DND-41 (cell line): Measurements from ENCODE around the gene HES5.

Experiments used
- ATAC-seq: fragments of 200-7000 bp; cut with Tn5 transposase; 3 replicates; pipeline ENCODE4 v1.9.1; 2021; ENCODE audit warnings: low read depth; ENCODE audit not compliant: insufficient read depth
- DNase-seq: peaks from one replicate; pipeline ENCODE4 v3.0.0-alpha.2; 2020
- H2AFZ ChIP-seq: 2 replicates; pipeline ENCODE4 v1.6.0; 2012; ENCODE audit warnings: low read depth, low read length
- H3K27ac ChIP-seq: 2 replicates; pipeline ENCODE4 v1.5.1; 2012; ENCODE audit warnings: low read length, inconsistent platforms
- H3K27me3 ChIP-seq: fragments of 200-600 bp; sonication (generic); 2 replicates; pipeline ENCODE4 v1.6.0; 2012; ENCODE audit warnings: low read length, mild to moderate bottlenecking, inconsistent platforms; ENCODE audit not compliant: insufficient read depth, poor library complexity
- H3K36me3 ChIP-seq: 2 replicates; pipeline ENCODE4 v1.5.1; 2012; ENCODE audit warnings: low read length, inconsistent platforms; ENCODE audit not compliant: insufficient read depth
- H3K4me1 ChIP-seq: 2 replicates; pipeline ENCODE4 v1.5.1; 2012; ENCODE audit warnings: mild to moderate bottlenecking, low read length; ENCODE audit not compliant: insufficient read depth
- H3K4me2 ChIP-seq: 2 replicates; pipeline ENCODE4 v1.6.0; 2012; ENCODE audit warnings: mild to moderate bottlenecking, moderate library complexity, low read length, inconsistent platforms; ENCODE audit not compliant: insufficient read depth
- H3K4me3 ChIP-seq, 2 experiments: fragments of 200-600 bp in 1 of 2; shearing (Covaris generic) in 1 of 2; 2 replicates each; pipeline ENCODE4 v1.5.1; 2012 to 2016; ENCODE audit warnings: inconsistent platforms in 2 of 2, low read length in 2 of 2, mild to moderate bottlenecking in 2 of 2, low read depth in 1 of 2, moderate library complexity in 1 of 2
- H3K79me2 ChIP-seq: 2 replicates; pipeline ENCODE4 v1.6.0; 2012; ENCODE audit warnings: low read length, inconsistent platforms; ENCODE audit not compliant: insufficient read depth
- H3K9ac ChIP-seq: 2 replicates; pipeline ENCODE4 v1.6.0; 2012; ENCODE audit warnings: low read depth, mild to moderate bottlenecking, inconsistent platforms, low read length, moderate library complexity
- H3K9me3 ChIP-seq: 2 replicates; pipeline ENCODE4 v1.5.1; 2012; ENCODE audit warnings: low read length, moderate library complexity, mild to moderate bottlenecking, inconsistent platforms; ENCODE audit not compliant: insufficient read depth, severe bottlenecking
- H4K20me1 ChIP-seq: 2 replicates; pipeline ENCODE4 v1.6.0; 2012; ENCODE audit warnings: low read length; ENCODE audit not compliant: insufficient read depth
- CTCF ChIP-seq: IDR thresholded peaks from 2 replicates; pipeline ENCODE4 v1.5.1; 2012; ENCODE audit warnings: borderline replicate concordance, low read length, moderate library complexity, mild to moderate bottlenecking; ENCODE audit not compliant: poor library complexity, severe bottlenecking; ENCODE audit errors: extremely low read depth
- EZH2 ChIP-seq: IDR thresholded peaks from 3 replicates; pipeline ENCODE4 v1.6.1; 2012; ENCODE audit warnings: borderline replicate concordance, low read depth, mild to moderate bottlenecking, moderate library complexity, low read length, inconsistent platforms; ENCODE audit not compliant: severe bottlenecking

Gene HES5

GRCh38 chr1:2517966-2518365, 12.1 kb downstream of the HES5 start:
- Histone ChIP-seq H2AFZ (no peak overlapping the region), H3K36me3 (peaks cover 93% of the 10 kb centered on the region), H3K4me2 (no peak overlapping the region), H3K4me1 (0 out of 2 replicates have a peak, but pooled peaks cover under 1% of the 10 kb centered on the region), H3K27ac (no peak overlapping the region), H3K79me2 (peaks cover 19% of the 10 kb centered on the region), H3K9ac (no peak overlapping the region), H4K20me1 (peaks cover 79% of the 10 kb centered on the region), H3K9me3 (no peaks in the 10 kb centered on the region), H3K27me3 (no peaks in the 10 kb centered on the region), H3K4me3 (no peak overlapping the region)
- TF ChIP-seq CTCF (no peak), EZH2 (no peak)
- DNase-seq (no peak), ATAC-seq (no peak)

DNA sequence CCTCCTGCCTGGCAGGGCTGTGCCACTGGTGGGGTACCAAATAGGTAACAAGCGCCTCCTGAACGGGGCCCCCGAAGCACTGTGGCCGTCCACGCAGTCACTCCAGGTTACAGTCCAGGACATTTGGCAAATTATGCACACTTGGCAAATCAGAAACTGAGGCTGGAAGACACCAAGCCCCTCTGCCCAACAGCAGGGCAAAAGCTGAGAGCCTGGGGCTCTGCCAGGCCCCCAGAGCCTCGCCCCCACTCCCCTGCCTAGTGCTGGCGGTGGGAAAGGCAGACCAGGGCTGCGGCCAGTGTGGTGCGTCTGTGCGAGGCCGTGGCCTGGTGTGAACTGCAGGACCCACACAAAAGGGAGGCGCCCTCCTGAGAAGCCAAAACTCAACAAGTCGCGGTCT, 13.1 kb downstream of the HES5 start:
- H4K20me1 ChIP-seq: peaks cover 72% of the 10 kb centered on the region
- no peak overlapping the region for H3K4me2 ChIP-seq
- no peaks in the 10 kb centered on the region for H3K9me3 ChIP-seq
- no peak for ATAC-seq
- no peak overlapping the region for H3K4me3 ChIP-seq
- H3K27ac ChIP-seq: no peak overlapping the region
- no peaks in the 10 kb centered on the region for H3K4me1 ChIP-seq
- no peak for DNase-seq
- peaks cover 98% of the 10 kb centered on the region for H3K36me3 ChIP-seq
- H3K79me2 ChIP-seq: peaks cover 9% of the 10 kb centered on the region
- no peak overlapping the region for H3K9ac ChIP-seq
- H3K27me3 ChIP-seq: no peaks in the 10 kb centered on the region
- H2AFZ ChIP-seq: no peak overlapping the region
- TF ChIP-seq EZH2 (no peak), CTCF (no peak)

DNA sequence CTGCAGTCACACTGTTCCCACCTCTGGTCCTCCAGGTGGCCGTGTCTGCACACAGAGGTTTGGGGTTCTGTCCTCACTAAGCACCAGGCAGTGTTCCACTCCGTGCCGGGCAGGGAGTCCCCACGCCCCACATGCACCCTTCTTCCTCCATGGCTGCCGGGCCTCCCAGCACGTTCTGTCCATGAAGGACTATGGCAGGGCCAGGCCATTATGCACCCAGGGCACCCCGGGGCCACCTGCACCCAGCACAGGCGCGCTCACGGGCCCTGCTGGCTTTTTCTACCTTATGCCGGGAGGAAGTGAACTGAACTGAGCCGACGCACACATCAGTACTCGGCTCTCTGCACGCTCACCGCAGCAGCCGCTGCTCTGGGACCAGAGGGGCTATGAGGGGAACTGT, 13.9 kb downstream of the HES5 start:
- Histone ChIP-seq H3K4me3 (no peak overlapping the region), H3K36me3 (peaks cover 98% of the 10 kb centered on the region), H4K20me1 (peaks cover 68% of the 10 kb centered on the region), H3K9ac (no peak overlapping the region), H3K27ac (no peak overlapping the region), H3K79me2 (0 out of 2 replicates have a peak, but pooled peaks cover 2% of the 10 kb centered on the region), H3K4me2 (no peak overlapping the region), H3K27me3 (no peaks in the 10 kb centered on the region), H3K4me1 (no peaks in the 10 kb centered on the region), H2AFZ (no peak overlapping the region), H3K9me3 (no peaks in the 10 kb centered on the region)
- TF ChIP-seq CTCF (no peak), EZH2 (no peak)
- ATAC-seq: no peak
- no peak for DNase-seq

DNA sequence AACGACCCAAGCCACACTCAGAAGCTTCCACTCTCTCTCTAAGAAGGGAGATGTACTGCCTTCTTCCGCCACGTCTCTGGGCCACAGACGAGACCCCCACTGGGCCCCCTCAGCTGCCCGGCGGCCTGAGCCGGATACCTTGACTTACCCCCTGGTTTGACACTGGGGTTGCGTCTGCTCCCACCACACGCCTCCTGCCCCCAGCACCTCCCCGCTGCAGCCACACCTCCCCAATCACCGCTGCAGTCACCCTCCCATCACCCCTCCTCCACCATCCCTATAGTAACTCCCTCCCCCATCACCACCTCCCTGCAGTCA, 14.3 kb downstream of the HES5 start:
- Histone ChIP-seq H4K20me1 (peaks cover 64% of the 10 kb centered on the region), H3K36me3 (peaks cover 98% of the 10 kb centered on the region), H2AFZ (no peak overlapping the region), H3K4me3 (no peak overlapping the region), H3K9ac (no peak overlapping the region), H3K4me1 (no peaks in the 10 kb centered on the region), H3K27me3 (no peaks in the 10 kb centered on the region), H3K9me3 (no peaks in the 10 kb centered on the region), H3K79me2 (no peaks in the 10 kb centered on the region), H3K4me2 (no peak overlapping the region), H3K27ac (no peak overlapping the region)
- DNase-seq (no peak), ATAC-seq (no peak)
- TF ChIP-seq CTCF (no peak), EZH2 (no peak)
